H1 (cell line): ENCODE results near the gene HSD11B1. TPM values are rescaled to one million over a fixed set of nuclear protein-coding genes. Genes with fewer than 3 reads are reported as not detected.

ENCODE experiments used
- CTCF ChIA-PET: fragments of 300-600 bp; sonication (Branson Sonifier 250); formaldehyde crosslinking; loops from one replicate; lab custom pipeline; 2021; ENCODE audit not compliant: partially characterized antibody; lab: Charles Lee
- POLR2A ChIA-PET: fragments of 300-600 bp; sonication (Branson Sonifier 250); formaldehyde crosslinking; loops from one replicate; lab custom pipeline; 2021; ENCODE audit warnings: inconsistent platforms; ENCODE audit not compliant: partially characterized antibody; lab: Charles Lee
- DNase-seq, 2 experiments: peaks; one replicate each; pipeline versions ENCODE4 v3.0.0 to v3.0.0-alpha.2; 2010 to 2022; ENCODE audit warnings: low spot score in 2 of 2, low read depth in 1 of 2, mixed read lengths in 1 of 2
- FAIRE-seq: peaks from 2 replicates; lab custom pipeline; 2011; peaks lifted over from hg19 to GRCh38; lab: Jason Lieb, UNC
- H2AFZ ChIP-seq: 2 replicates; pipeline ENCODE4 v1.8.1; 2012; ENCODE audit warnings: low read length, inconsistent platforms
- H2AK5ac ChIP-seq: 2 replicates; pipeline ENCODE4 v1.6.1; 2013; ENCODE audit warnings: low read depth, low read length
- H2BK120ac ChIP-seq: replicated peaks from 2 replicates; pipeline ENCODE3; 2013; ENCODE audit warnings: low read depth, low read length, inconsistent platforms
- H2BK12ac ChIP-seq: 2 replicates; pipeline ENCODE4 v1.6.1; 2013; ENCODE audit warnings: low read depth, low read length
- H2BK15ac ChIP-seq: 2 replicates; pipeline ENCODE4 v1.6.1; 2013; ENCODE audit warnings: low read length
- H2BK20ac ChIP-seq: 2 replicates; pipeline ENCODE4 v1.6.1; 2013; ENCODE audit warnings: low read length
- H2BK5ac ChIP-seq: 2 replicates; pipeline ENCODE4 v1.6.1; 2013; ENCODE audit warnings: low read depth, low read length
- H3K14ac ChIP-seq: 2 replicates; pipeline ENCODE4 v1.6.1; 2013; ENCODE audit warnings: inconsistent platforms; ENCODE audit not compliant: insufficient read length
- H3K18ac ChIP-seq: 2 replicates; pipeline ENCODE4 v1.6.1; 2013; ENCODE audit warnings: low read length; ENCODE audit errors: extremely low read depth
- H3K23ac ChIP-seq: 2 replicates; pipeline ENCODE4 v1.6.1; 2013; ENCODE audit warnings: inconsistent platforms; ENCODE audit not compliant: insufficient read length
- H3K23me2 ChIP-seq: 2 replicates; pipeline ENCODE4 v1.6.1; 2013; ENCODE audit warnings: low read depth, low read length
- H3K27ac ChIP-seq: 2 replicates; pipeline ENCODE4 v1.6.1; 2011; ENCODE audit warnings: low read depth, low read length, inconsistent platforms
- H3K27me3 ChIP-seq, 4 experiments: replicated peaks in 1 of 4; 1 replicate in 1 of 4; 2 replicates in 3 of 4; pipeline versions ENCODE4 v1.6.1 to v1.8.1; 2011 to 2013; ENCODE audit warnings: low read length in 3 of 4, mild to moderate bottlenecking in 3 of 4, inconsistent platforms in 2 of 4, mixed read lengths in 2 of 4, moderate library complexity in 1 of 4; ENCODE audit not compliant: control insufficient read depth in 3 of 4, insufficient read depth in 3 of 4; ENCODE audit errors: extremely low read depth in 1 of 4
- H3K36me3 ChIP-seq, 4 experiments: 2 replicates each; pipeline versions ENCODE4 v1.6.1 to v1.8.1; 2011 to 2013; ENCODE audit warnings: mild to moderate bottlenecking in 4 of 4, low read length in 3 of 4, moderate library complexity in 2 of 4, control low read depth in 1 of 4, inconsistent platforms in 1 of 4; ENCODE audit not compliant: insufficient read depth in 4 of 4, control insufficient read depth in 2 of 4
- H3K4ac ChIP-seq: replicated peaks from 2 replicates; pipeline ENCODE3; 2013; ENCODE audit warnings: low read length, low read depth, mixed read lengths, inconsistent platforms; ENCODE audit not compliant: insufficient read length
- H3K4me1 ChIP-seq, 4 experiments: replicated peaks in 1 of 4; 1 replicate in 1 of 4; 2 replicates in 3 of 4; pipeline versions ENCODE4 v1.6.1 to v1.8.1; 2011 to 2013; ENCODE audit warnings: low read length in 3 of 4, inconsistent platforms in 2 of 4, mixed read lengths in 1 of 4; ENCODE audit not compliant: insufficient read depth in 4 of 4, control insufficient read depth in 3 of 4
- H3K4me2 ChIP-seq, 2 experiments: 2 replicates each; pipeline versions ENCODE4 v1.6.1 to v1.8.1; 2011 to 2013; ENCODE audit warnings: low read depth in 2 of 2, low read length in 2 of 2, control low read depth in 1 of 2, inconsistent platforms in 1 of 2, mild to moderate bottlenecking in 1 of 2; ENCODE audit not compliant: insufficient read depth in 1 of 2
- H3K4me3 ChIP-seq, 4 experiments: fragments of 200-600, 300-600 bp in 1 of 4; sonication (generic), shearing (Covaris generic), sonication (Bioruptor Twin) in 1 of 4; 2 replicates each; pipeline versions ENCODE4 v1.5.1 to v1.8.1; 2011 to 2016; ENCODE audit warnings: low read length in 4 of 4, low read depth in 3 of 4, control low read depth in 2 of 4, inconsistent platforms in 2 of 4, mild to moderate bottlenecking in 2 of 4, mixed read lengths in 1 of 4, moderate library complexity in 1 of 4; ENCODE audit not compliant: insufficient read depth in 2 of 4; ENCODE audit errors: extremely low read depth in 1 of 4
- H3K56ac ChIP-seq: replicated peaks from 2 replicates; pipeline ENCODE3; 2013; ENCODE audit warnings: low read depth, mild to moderate bottlenecking, mixed read lengths, low read length, inconsistent platforms; ENCODE audit not compliant: insufficient read length
- H3K79me1 ChIP-seq: 2 replicates; pipeline ENCODE4 v1.6.1; 2013; ENCODE audit warnings: low read depth, low read length, control low read depth
- H3K79me2 ChIP-seq, 2 experiments: 2 replicates each; pipeline versions ENCODE4 v1.6.1 to v1.8.1; 2012 to 2013; ENCODE audit warnings: low read length in 2 of 2, mild to moderate bottlenecking in 2 of 2, inconsistent platforms in 1 of 2; ENCODE audit not compliant: insufficient read depth in 2 of 2, control insufficient read depth in 1 of 2
- H3K9ac ChIP-seq, 4 experiments: replicated peaks in 1 of 4; 1 replicate in 1 of 4; 2 replicates in 3 of 4; pipeline versions ENCODE4 v1.6.1 to v1.8.1; 2011 to 2013; ENCODE audit warnings: low read depth in 3 of 4, low read length in 3 of 4, control low read depth in 2 of 4, mild to moderate bottlenecking in 2 of 4, moderate library complexity in 2 of 4, inconsistent platforms in 1 of 4; ENCODE audit errors: extremely low read depth in 1 of 4
- H3K9me3 ChIP-seq, 2 experiments: 2 replicates each; pipeline versions ENCODE4 v1.6.1 to v1.8.1; 2012 to 2013; ENCODE audit warnings: mild to moderate bottlenecking in 2 of 2, moderate library complexity in 2 of 2, control low read depth in 1 of 2, inconsistent platforms in 1 of 2, low read depth in 1 of 2, low read length in 1 of 2, mixed read lengths in 1 of 2; ENCODE audit not compliant: insufficient read depth in 2 of 2
- H4K20me1 ChIP-seq, 2 experiments: replicated peaks in 1 of 2; 2 replicates each; pipeline versions ENCODE3 to v1.8.1; 2011 to 2013; ENCODE audit warnings: inconsistent platforms in 2 of 2, low read length in 2 of 2, mild to moderate bottlenecking in 1 of 2; ENCODE audit not compliant: insufficient read depth in 2 of 2, control insufficient read depth in 1 of 2
- H4K5ac ChIP-seq: 2 replicates; pipeline ENCODE4 v1.6.1; 2013; ENCODE audit warnings: low read length, low read depth, mixed read lengths, inconsistent platforms; ENCODE audit not compliant: insufficient read length
- H4K8ac ChIP-seq: 2 replicates; pipeline ENCODE4 v1.8.0; 2013; ENCODE audit warnings: mild to moderate bottlenecking, moderate library complexity, low read length, inconsistent platforms; ENCODE audit not compliant: insufficient read depth; ENCODE audit errors: extremely low read depth
- H4K91ac ChIP-seq: replicated peaks from 2 replicates; pipeline ENCODE3; 2013; ENCODE audit warnings: low read length, mixed read lengths, inconsistent platforms; ENCODE audit not compliant: insufficient read length
- ASH2L ChIP-seq: fragments of 200-600, 300-600 bp; sonication (generic); IDR thresholded peaks from one replicate; pipeline ENCODE4 v1.7.1; 2017; ENCODE audit warnings: low read length
- BCL11A ChIP-seq, 2 experiments: IDR thresholded peaks; one replicate each; pipeline ENCODE4 v1.6.1; 2011; ENCODE audit warnings: low read depth in 2 of 2, low read length in 2 of 2, mild to moderate bottlenecking in 2 of 2
- CBX5 ChIP-seq: fragments of 300-800, 300-1000 bp; sonication (generic); IDR thresholded peaks from 2 replicates; pipeline ENCODE4 v1.7.1; 2016; ENCODE audit warnings: antibody characterized with exemption, low read length, low read depth
- CTBP2 ChIP-seq: IDR thresholded peaks from 2 replicates; pipeline ENCODE4 v1.7.0; 2011; ENCODE audit warnings: borderline replicate concordance, mild to moderate bottlenecking, moderate library complexity, mixed read lengths, low read length; ENCODE audit not compliant: insufficient read depth, insufficient read length
- EP300 ChIP-seq, 2 experiments: IDR thresholded peaks; 1 replicate in 1 of 2; 2 replicates in 1 of 2; pipeline ENCODE4 v1.6.1; 2011 to 2012; ENCODE audit warnings: low read depth in 2 of 2, low read length in 2 of 2, mild to moderate bottlenecking in 2 of 2, borderline replicate concordance in 1 of 2, inconsistent platforms in 1 of 2, moderate library complexity in 1 of 2
- GABPA ChIP-seq: IDR thresholded peaks from 2 replicates; pipeline ENCODE4 v1.6.1; 2011; ENCODE audit warnings: mild to moderate bottlenecking, low read length, moderate library complexity, borderline replicate concordance; ENCODE audit not compliant: insufficient read depth
- HDAC6 ChIP-seq: IDR thresholded peaks from one replicate; pipeline ENCODE4 v1.7.1; 2012; ENCODE audit warnings: low read depth, mild to moderate bottlenecking, inconsistent platforms, low read length, moderate library complexity
- RAD21 ChIP-seq, 2 experiments: IDR thresholded peaks in 1 of 2; conservative IDR thresholded peaks in 1 of 2; 2 replicates each; pipeline ENCODE4 v1.6.1; 2011; ENCODE audit warnings: low read depth in 2 of 2, low read length in 2 of 2, improper control_type of control experiment in 1 of 2, inconsistent platforms in 1 of 2, mild to moderate bottlenecking in 1 of 2, moderate library complexity in 1 of 2
- TAF1 ChIP-seq: IDR thresholded peaks from 2 replicates; pipeline ENCODE4 v1.6.1; 2011; ENCODE audit warnings: mild to moderate bottlenecking, low read depth, low read length
- polyA plus RNA-seq, 7 experiments: library from polyadenylated mRNA; depleted of rRNA in 3 of 7; stranded (reverse) in 5 of 7; unstranded in 2 of 7; fragments of >200 nt in 5 of 7; fragments of 200-250 nt in 2 of 7; gene quantifications; 1 replicate in 5 of 7; 2 replicates in 1 of 7; 4 replicates in 1 of 7; pipeline versions ENCODE4 v1.2.1 to v1.2.3, GENCODE V29; 2011 to 2013; ENCODE audit warnings: missing spikeins in 2 of 7, mixed read lengths in 2 of 7
- total RNA-seq: library from RNA; stranded (reverse); fragmentation: NEBNext Ultra II Directional; extraction: Animal tissue kit (Norgen Biotek cat#: 25700); gene quantifications from 2 replicates; pipeline ENCODE4 v1.2.1, GENCODE V29; 2021
- TF ChIP-seq, protein P1 (sequence below): IDR thresholded peaks from 2 replicates; pipeline ENCODE4 v1.6.1; 2012; ENCODE audit warnings: inconsistent platforms
- TF ChIP-seq, protein P2 (sequence below): IDR thresholded peaks from 2 replicates; pipeline ENCODE4 v1.6.1; 2012; ENCODE audit warnings: inconsistent platforms
- TF ChIP-seq, protein P3 (sequence below): IDR thresholded peaks from 2 replicates; pipeline ENCODE4 v1.6.1; 2011; ENCODE audit warnings: low read length, improper control_type of control experiment

HSD11B1 gene
- total and polyA plus RNA-seq, 2 of the 8 experiments (the other 6 are each of a cell fraction or from before 2014, with no cell fraction given) = not detected

DNA sequence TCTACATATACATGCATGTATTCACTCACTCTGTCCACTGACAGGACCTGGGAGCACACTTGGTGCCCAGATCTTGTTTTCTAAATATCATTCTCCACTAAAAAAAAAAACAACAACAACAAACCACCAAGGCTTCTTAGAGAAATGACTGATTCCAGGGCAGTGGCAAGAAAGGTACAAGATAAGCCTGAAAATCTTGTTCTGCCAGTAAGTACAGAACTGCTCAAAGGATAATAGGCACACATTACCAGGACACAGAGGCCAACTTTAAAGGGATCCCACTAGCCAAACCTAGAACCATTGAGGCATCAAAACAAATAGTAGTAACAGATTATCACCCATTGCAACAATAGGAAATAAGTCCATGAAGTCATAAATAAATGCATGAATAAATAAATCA, 10.7 kb downstream of the HSD11B1 start:
- no peaks in the 10 kb centered on the region for H3K79me2 ChIP-seq
- H3K4me3 ChIP-seq = no peak overlapping the region
- H3K27me3 ChIP-seq = peaks cover 0 to 1% (median 0%) of the 10 kb centered on the region in 4 experiments; a peak in 1 of 7 replicates
- no peak overlapping the region for H2BK12ac ChIP-seq
- H3K79me1 ChIP-seq = no peaks in the 10 kb centered on the region
- H4K91ac ChIP-seq = no peak overlapping the region
- H2BK20ac ChIP-seq = no peak overlapping the region
- no peak overlapping the region for H2AK5ac ChIP-seq
- H3K4me2 ChIP-seq = no peak overlapping the region
- no peak overlapping the region for H3K27ac ChIP-seq
- no peaks in the 10 kb centered on the region for H3K36me3 ChIP-seq
- H4K5ac ChIP-seq = no peak overlapping the region
- H2AFZ ChIP-seq = no peak overlapping the region
- no peak for DNase-seq
- H3K4me1 ChIP-seq = no peaks in the 10 kb centered on the region
- POLR2A ChIA-PET = no interaction called here
- no peaks in the 10 kb centered on the region for H4K20me1 ChIP-seq
- H4K8ac ChIP-seq = no peak overlapping the region
- H3K23me2 ChIP-seq = no peaks in the 10 kb centered on the region
- H2BK15ac ChIP-seq = no peak overlapping the region
- no peak overlapping the region for H2BK5ac ChIP-seq
- no peak for FAIRE-seq
- H3K9ac ChIP-seq = no peak overlapping the region
- H3K23ac ChIP-seq = no peak overlapping the region
- H3K4ac ChIP-seq = no peak overlapping the region
- H2BK120ac ChIP-seq = no peak overlapping the region
- CTCF ChIA-PET = no interaction called here
- H3K18ac ChIP-seq = no peak overlapping the region
- H3K56ac ChIP-seq = no peak overlapping the region
- TF ChIP-seq ASH2L = no peak
- no peak for TF ChIP-seq BCL11A (IDR thresholded peaks at IDR 0.05; ENCODE audit: low read depth in 2 of 2, low read length in 2 of 2)
- TF ChIP-seq, protein P1, sequence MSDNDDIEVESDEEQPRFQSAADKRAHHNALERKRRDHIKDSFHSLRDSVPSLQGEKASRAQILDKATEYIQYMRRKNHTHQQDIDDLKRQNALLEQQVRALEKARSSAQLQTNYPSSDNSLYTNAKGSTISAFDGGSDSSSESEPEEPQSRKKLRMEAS = no peak
- TF ChIP-seq, protein P2, sequence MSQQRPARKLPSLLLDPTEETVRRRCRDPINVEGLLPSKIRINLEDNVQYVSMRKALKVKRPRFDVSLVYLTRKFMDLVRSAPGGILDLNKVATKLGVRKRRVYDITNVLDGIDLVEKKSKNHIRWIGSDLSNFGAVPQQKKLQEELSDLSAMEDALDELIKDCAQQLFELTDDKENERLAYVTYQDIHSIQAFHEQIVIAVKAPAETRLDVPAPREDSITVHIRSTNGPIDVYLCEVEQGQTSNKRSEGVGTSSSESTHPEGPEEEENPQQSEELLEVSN = no peak
- no peak for TF ChIP-seq CBX5
- TF ChIP-seq CTBP2 = no peak
- no peak for TF ChIP-seq TAF1
- no peak for TF ChIP-seq GABPA
- TF ChIP-seq HDAC6 = no peak
- TF ChIP-seq, protein P3, sequence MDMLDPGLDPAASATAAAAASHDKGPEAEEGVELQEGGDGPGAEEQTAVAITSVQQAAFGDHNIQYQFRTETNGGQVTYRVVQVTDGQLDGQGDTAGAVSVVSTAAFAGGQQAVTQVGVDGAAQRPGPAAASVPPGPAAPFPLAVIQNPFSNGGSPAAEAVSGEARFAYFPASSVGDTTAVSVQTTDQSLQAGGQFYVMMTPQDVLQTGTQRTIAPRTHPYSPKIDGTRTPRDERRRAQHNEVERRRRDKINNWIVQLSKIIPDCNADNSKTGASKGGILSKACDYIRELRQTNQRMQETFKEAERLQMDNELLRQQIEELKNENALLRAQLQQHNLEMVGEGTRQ = no peak
- no peak for TF ChIP-seq EP300 (IDR thresholded peaks at IDR 0.05; ENCODE audit: borderline replicate concordance in 1 of 2, low read depth in 2 of 2, low read length in 2 of 2)
- TF ChIP-seq RAD21 (IDR thresholded peaks at IDR 0.05 in 1 of 2, conservative IDR thresholded peaks at IDR 0.05 in 1 of 2; ENCODE audit: low read depth in 2 of 2, low read length in 2 of 2) = no peak
- H3K14ac ChIP-seq = no peak overlapping the region
- H3K9me3 ChIP-seq = no peaks in the 10 kb centered on the region
